ENCODE measurements around the gene PXMP4.

DNA sequence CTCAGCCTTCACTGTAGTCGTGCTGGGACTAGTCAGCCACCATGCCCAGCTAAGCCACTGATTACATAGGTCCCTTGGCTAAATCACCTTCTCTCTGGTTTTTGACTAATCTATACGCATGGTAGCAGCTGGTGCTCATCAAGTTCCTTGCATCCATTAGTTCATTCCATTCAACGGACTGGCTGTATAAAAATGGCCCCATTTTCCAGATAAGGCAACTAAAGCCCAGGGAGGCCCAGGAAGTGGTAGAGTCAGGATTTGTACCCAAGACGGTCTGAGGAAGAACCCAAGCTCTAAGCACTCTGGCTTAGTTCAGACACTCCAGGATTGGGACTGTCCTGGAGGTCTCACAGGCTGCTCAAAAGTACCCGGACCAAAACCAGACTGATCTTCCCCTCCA is 38.8 kb downstream of the PXMP4 start:
- TF ChIP-seq POLR2AphosphoS5 (IDR thresholded peaks at IDR 0.05; ENCODE audit: low read depth, low read length): no peak
- TF ChIP-seq SIN3A (IDR thresholded peaks at IDR 0.05; ENCODE audit: borderline replicate concordance, insufficient read depth, low read length): no peak
- TF ChIP-seq TAF1 (IDR thresholded peaks at IDR 0.05; ENCODE audit: borderline replicate concordance, insufficient read depth, low read length): no peak
- TF ChIP-seq, protein P1, sequence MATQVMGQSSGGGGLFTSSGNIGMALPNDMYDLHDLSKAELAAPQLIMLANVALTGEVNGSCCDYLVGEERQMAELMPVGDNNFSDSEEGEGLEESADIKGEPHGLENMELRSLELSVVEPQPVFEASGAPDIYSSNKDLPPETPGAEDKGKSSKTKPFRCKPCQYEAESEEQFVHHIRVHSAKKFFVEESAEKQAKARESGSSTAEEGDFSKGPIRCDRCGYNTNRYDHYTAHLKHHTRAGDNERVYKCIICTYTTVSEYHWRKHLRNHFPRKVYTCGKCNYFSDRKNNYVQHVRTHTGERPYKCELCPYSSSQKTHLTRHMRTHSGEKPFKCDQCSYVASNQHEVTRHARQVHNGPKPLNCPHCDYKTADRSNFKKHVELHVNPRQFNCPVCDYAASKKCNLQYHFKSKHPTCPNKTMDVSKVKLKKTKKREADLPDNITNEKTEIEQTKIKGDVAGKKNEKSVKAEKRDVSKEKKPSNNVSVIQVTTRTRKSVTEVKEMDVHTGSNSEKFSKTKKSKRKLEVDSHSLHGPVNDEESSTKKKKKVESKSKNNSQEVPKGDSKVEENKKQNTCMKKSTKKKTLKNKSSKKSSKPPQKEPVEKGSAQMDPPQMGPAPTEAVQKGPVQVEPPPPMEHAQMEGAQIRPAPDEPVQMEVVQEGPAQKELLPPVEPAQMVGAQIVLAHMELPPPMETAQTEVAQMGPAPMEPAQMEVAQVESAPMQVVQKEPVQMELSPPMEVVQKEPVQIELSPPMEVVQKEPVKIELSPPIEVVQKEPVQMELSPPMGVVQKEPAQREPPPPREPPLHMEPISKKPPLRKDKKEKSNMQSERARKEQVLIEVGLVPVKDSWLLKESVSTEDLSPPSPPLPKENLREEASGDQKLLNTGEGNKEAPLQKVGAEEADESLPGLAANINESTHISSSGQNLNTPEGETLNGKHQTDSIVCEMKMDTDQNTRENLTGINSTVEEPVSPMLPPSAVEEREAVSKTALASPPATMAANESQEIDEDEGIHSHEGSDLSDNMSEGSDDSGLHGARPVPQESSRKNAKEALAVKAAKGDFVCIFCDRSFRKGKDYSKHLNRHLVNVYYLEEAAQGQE (IDR thresholded peaks at IDR 0.05; ENCODE audit: insufficient read depth in 1 of 2, low read depth in 2 of 2, low read length in 2 of 2): no peak

Measured in PFSK-1 (cell line).